GM18909 (cell line): ENCODE measurements around the gene PARD6B.
"Not testable (repeated sequence)": the region's sequence is repeated elsewhere in the genome, so short reads cannot be mapped to it uniquely, and the experiment has no call there.

Experiments
- ATAC-seq: cut with Tn5 transposase; IDR thresholded peaks from one replicate; pipeline ENCODE4 v1.9.1; 2021; ENCODE audit warnings: mild to moderate bottlenecking; ENCODE audit not compliant: unreplicated experiment, poor library complexity

The PARD6B gene

DNA sequence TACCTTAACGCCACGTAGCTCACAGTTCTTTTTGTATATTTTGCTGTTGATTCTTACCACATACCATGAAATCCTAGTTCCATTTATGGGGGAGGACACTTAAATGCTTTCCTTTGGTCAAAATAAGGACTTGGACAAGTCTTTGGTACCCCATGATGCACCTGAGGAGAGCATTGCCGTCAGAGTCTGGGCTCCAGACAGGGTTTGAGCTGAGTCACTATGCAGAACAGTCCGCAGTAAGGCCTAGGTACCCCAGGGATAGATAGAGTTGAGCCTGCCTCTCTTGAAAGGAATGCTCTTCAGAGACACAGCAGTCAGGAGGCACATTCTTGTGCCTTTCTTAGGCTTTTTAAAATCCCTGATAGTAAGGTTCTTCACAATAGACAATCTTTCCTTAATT lies 6.0 kb downstream of the PARD6B start:
- no peak for ATAC-seq

DNA sequence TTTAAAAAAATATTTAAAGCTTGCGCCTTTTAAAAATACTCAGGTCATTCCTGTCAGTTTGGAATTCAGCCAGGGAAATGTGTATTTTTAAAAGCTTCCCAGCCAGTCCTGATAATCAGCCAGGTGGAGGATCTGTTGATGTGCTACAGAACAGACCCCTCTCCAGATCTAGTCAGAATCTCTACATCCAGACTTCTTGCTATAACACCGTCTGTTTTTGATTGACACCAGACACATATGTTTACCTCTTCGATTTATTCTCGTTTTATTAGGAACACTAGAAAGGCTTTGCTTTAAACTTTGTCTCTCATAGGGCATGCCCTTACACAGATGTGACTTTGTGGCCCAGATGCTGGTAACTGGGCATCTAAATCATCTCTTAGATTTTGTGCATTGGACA lies 11.7 kb downstream of the PARD6B start:
- ATAC-seq, result no peak

DNA sequence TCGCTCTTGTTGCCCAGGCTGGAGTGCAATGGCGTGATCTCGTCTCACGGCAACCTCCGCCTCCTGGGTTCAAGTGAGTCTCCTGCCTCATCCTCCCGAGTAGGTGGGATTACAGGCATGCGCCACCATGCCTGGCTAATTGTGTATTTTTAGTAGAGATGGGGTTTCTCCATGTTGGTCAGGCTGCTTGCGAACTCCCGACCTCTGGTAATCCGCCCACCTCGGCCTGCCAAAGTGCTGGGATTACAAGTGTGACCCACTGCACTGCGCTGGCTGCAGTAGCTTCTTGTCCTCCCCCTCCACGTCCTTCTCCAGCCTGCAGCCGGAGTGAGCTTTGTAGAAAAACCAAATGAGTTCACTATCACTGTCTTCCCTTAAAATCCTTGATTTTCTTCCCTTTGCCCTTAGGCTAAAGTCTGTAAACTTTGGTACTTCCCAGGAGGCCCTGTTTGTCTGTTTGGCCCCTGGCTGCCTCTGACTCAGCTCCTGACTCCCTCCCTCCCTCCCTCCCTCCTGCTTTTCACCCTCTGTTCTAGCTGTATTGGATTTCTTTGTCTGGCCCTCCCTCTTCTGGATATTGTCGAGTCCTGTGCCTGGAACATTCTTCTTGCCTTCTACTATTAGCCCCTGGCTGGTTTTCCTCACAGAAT lies 12.9 kb downstream of the PARD6B start:
- no peak for ATAC-seq

GRCh38 chr20:50745634-50746137 lies 14.3 kb downstream of the PARD6B start:
- ATAC-seq, result no peak

DNA sequence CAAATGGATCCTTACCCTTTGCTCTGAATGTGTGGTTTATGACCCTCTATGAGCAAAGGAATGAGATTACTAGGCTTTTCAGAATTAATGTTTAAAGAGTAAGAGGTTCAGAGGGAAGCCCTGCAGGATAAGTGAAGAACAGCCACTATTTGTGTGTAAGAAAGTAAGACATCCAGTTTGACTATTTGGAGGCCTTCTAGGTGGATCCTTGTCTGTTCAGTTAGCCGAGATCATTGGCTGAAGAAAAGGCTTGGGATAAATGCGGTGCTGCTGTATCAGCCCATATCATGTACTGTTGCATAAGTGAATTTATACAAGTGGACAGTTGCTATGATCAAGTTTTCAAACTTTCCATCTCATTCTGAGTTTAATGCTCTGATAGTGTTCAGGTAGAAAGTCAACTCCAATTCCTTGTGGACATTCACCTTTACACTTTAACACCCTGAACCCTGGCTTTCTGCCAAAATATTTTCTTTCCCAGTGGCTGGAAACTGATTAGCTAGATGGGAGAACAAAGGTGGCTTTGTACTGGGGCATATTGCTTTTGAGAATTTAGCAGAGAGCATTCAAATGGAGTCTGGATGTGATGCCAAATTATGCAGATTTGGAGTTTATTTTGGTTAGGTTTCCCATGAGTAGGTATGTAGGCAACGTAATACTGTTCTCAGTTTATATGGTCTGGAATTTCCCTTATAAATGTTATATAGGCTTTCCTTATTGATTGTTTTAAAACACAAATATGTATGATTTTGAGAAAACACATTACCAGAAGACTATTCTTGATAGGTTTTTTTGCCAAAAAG lies 15.0 kb downstream of the PARD6B start:
- no peak for ATAC-seq

DNA sequence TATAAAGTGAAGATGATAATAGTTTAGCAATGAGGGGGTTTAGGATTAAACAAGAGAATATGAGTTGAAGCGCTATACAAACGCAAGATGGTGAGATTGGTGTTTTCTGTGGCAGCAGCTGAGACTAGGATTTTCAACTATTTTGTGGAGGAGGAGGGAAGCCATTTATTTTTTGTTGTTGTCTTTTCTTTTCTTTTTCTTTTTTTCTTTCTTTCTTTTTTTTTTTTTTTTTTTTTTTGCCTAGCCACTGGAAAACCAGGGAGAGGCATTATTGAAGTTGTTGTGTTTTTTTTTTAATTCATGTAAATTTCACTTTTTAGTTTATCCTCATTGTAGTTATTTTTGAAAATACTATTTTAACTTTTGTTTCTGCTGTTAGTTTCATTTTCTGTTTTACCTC lies 15.9 kb downstream of the PARD6B start:
- ATAC-seq, result no peak

GRCh38 chr20:50750145-50750671 lies 18.8 kb downstream of the PARD6B start:
- no peak for ATAC-seq

DNA sequence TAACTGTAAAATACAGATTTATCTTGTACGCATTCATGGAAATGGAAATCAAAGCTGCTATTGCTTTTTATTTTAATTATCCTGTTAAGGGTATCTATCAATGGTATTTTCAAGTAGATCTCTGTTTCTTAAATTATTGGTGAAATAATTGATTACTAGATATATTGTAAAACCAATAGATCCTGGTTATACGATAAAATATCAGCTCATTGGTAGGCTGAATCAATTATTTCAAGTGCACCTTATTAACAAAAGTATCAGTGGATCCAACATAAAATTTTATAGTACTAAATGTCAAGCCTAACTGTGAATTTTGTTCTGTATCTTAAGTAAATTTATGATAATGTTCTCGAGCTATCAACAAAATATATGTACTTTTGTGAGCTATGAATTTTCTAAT lies 21.8 kb downstream of the PARD6B start:
- ATAC-seq, result no peak

GRCh38 chr20:50754420-50754819 lies 23.0 kb downstream of the PARD6B start:
- ATAC-seq, result no peak

GRCh38 chr20:50756447-50756846 lies 25.1 kb downstream of the PARD6B start:
- ATAC-seq, result no peak

DNA sequence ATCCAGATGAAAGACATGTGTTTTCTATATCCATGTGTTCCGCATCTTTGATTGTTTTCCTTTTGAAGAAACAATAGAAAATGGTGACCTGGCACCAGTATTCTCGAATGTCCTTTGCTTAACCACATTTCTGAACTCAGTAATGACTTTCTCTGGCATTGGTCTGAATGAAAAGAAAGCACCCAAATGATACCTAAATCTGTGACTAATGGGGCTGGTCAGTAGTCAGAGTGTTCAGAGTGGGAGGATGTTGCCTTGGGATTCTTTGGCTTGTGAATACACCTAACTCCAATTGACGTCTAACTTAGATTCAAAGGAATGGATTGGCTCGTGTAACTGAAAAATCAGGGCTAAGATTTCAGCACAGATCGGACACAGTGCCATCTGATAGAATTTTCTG lies 27.1 kb downstream of the PARD6B start:
- ATAC-seq, result no peak

DNA sequence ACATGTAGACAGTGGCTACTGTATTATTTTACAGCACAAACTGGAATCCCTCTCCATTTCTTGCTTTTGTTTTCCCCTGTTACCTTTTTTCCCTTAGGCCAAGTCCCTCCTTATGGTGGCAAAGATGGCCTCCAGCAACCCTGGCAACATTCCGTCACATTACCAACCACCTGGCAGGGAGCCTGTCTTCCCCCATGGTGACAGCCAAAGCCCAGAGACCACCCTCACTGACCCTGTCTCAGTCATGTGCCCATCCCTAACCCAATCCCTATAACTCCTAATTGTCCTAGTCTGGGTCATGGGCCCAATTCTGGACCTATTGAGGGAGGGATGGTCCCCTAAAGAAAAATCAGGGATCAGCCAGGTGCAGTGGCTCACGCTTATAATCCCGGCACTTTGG lies 27.6 kb downstream of the PARD6B start:
- ATAC-seq, result no peak

- ATAC-seq, result no peak
Measured at GRCh38 chr20:50759678-50760077, 28.3 kb downstream of the PARD6B start.

DNA sequence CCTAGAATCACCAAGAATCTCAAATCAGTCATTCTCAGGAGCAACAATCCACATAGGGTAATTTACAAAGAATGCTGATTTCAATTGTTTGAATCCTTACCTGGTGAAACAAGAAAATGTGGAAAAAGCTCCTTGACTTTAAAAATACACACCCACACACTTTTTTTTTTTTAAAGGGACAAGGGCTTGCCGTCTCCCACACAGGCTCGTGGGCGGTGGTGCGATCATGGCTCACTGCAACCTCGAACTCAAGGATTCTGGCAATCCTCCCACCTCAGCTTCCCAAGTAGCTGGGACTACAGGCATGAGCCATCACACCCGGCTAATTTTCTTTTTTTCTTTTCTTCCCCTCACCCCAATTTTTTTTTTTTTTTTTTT lies 30.7 kb downstream of the PARD6B start:
- ATAC-seq, result no peak

GRCh38 chr20:50762435-50763220 lies 31.2 kb downstream of the PARD6B start:
- ATAC-seq, result no peak

DNA sequence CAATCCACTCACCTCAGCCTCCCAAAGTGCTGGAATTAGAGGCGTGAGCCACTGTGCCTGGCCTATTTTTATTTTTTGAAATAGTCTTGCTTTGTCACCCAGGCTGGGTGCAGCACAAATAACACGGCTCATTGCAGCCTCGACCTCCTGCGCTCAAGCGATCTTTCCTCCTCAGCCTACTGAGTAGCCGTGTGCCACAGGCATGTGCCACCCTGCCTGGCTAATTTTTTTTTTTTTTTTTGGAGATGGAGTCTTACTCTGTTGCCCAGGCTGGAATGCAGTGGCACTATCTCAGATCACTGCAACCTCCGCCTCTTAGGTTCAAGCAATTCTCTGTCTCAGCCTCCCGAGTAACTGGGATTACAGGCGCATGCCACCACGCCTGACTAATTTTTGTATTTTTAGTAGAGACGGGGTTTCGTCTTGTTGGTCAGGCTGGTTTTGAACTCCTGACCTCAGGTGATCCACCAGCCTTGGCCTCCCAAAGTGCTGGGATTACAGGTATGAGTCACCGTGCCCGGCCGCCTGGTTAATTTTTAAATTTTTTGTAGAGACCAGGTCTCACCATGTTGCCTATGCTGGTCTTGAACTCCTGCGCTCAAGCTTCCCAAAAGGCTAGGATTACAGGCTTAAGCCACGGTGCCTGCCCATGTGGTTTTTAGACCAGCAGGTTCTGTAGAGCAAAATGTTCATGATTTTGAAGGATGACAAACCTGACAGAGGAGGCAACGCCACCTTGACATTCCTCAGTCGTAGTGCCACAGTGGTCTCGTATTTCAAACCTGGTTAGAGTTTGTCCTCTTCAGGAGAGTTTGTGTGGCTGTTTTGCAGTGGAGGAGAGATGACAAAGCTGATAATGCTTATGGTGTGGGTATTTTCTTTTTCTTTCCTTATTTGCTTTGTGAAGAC lies 32.4 kb downstream of the PARD6B start:
- ATAC-seq, result not testable (repeated sequence)

- ATAC-seq, result not testable (repeated sequence)
Measured at GRCh38 chr20:50765251-50765650, 33.9 kb downstream of the PARD6B start.

DNA sequence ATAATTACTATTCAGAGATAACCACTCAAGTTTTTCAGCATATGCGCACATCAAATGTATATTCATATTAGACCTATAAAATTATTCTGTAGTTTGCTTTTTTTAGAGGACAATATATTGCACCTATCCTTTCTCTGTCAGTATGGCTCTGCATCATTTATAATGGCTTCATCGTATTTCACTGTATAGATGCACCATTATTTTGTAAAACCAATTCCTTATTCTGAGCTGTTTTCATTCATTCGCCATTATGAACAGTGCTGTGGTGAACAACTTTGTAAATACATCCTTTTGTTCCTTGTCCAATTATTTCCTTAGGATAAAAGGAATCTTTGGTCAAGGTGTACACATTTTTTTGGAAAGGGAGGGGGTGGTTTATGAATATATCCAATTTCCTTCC lies 34.3 kb downstream of the PARD6B start:
- ATAC-seq, result no peak

GRCh38 chr20:50766955-50767809 lies 35.8 kb downstream of the PARD6B start:
- not testable (repeated sequence) for ATAC-seq
